Effector memory CD4-positive, alpha-beta T cell (primary cell): ENCODE measurements around the gene FERD3L.

ENCODE experiments used
- DNase-seq, 3 donors: peaks; one replicate each; pipeline ENCODE4 v3.0.0-alpha.2; 2020
- H3K27ac ChIP-seq: 2 replicates; pipeline ENCODE4 v1.7.0; 2013; ENCODE audit warnings: mild to moderate bottlenecking, low read length, moderate library complexity; ENCODE audit not compliant: insufficient read depth, poor library complexity, severe bottlenecking
- H3K27me3 ChIP-seq: replicated peaks from 2 replicates; pipeline ENCODE4 v1.7.0; 2013; ENCODE audit warnings: mild to moderate bottlenecking, low read length; ENCODE audit not compliant: insufficient read depth, control insufficient read depth, poor library complexity, severe bottlenecking
- H3K36me3 ChIP-seq: 2 replicates; pipeline ENCODE4 v1.7.0; 2013; ENCODE audit warnings: mild to moderate bottlenecking, low read length, moderate library complexity; ENCODE audit not compliant: control insufficient read depth, insufficient read depth
- H3K4me1 ChIP-seq: 2 replicates; pipeline ENCODE4 v1.7.0; 2013; ENCODE audit warnings: low read length, mild to moderate bottlenecking; ENCODE audit not compliant: control insufficient read depth, insufficient read depth, poor library complexity, severe bottlenecking
- H3K4me3 ChIP-seq: 2 replicates; pipeline ENCODE4 v1.7.0; 2013; ENCODE audit warnings: low read length, low read depth, mild to moderate bottlenecking; ENCODE audit not compliant: insufficient read depth, poor library complexity, severe bottlenecking
- H3K9me3 ChIP-seq: 2 replicates; pipeline ENCODE4 v1.7.0; 2013; ENCODE audit warnings: mild to moderate bottlenecking, low read length, moderate library complexity; ENCODE audit not compliant: control insufficient read depth

The FERD3L gene

DNA sequence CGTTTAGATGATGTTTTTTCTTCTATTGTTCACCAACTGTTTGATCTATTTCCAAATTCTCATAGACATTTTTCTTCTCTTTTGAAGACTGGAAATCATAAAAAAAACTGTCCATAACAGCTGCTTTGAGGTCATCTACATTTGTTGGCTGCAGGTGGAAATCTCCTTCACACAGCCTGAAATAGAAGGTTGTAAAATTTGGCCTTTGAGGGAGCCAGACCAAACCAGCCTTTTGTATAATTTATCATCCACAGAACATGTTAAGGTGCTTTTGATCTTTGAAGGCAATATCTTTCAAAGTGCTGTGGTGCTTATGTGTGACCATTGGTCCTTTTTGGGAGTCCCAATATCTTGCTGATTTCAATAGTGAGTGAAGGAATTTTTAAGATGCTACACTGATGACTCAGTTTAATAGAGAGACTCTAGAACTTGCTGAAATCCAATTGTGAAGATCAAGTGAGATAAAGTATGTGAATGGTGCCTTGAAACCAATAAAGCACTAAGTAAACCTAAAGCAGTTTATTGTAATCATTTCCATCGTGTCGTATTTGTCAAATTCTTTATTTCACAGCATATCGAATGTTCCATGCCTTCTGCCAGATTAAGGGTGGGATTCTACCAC lies 5.4 kb downstream of the FERD3L start:
- Histone ChIP-seq H3K36me3 (no peaks in the 10 kb centered on the region), H3K4me1 (no peaks in the 10 kb centered on the region), H3K27ac (no peak overlapping the region), H3K4me3 (no peak overlapping the region), H3K27me3 (no peaks in the 10 kb centered on the region), H3K9me3 (no peaks in the 10 kb centered on the region)
- DNase-seq, result no peak

DNA sequence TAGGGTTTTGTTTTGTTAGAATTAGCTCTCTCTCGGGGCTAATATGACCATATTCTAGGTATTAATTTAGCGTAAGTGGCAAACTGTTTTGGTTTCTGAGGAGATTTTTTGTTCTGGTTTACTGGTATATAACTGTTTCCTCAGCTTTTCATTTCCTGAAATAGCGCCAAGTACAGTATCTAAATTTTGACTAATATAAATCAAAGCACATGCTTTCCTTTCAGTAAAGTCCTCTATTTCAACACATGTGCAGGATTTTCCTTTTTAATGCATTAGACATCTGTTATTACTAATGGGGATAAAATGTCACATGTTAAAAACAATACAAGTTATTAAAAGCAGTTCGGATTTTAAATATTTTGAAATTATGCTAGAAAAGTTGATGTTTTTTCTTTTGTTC lies 11.3 kb downstream of the FERD3L start:
- Histone ChIP-seq H3K4me1 (no peaks in the 10 kb centered on the region), H3K9me3 (peaks cover 2% of the 10 kb centered on the region), H3K36me3 (no peaks in the 10 kb centered on the region), H3K27ac (no peak overlapping the region), H3K27me3 (no peaks in the 10 kb centered on the region), H3K4me3 (no peak overlapping the region)
- DNase-seq, result no peak

DNA sequence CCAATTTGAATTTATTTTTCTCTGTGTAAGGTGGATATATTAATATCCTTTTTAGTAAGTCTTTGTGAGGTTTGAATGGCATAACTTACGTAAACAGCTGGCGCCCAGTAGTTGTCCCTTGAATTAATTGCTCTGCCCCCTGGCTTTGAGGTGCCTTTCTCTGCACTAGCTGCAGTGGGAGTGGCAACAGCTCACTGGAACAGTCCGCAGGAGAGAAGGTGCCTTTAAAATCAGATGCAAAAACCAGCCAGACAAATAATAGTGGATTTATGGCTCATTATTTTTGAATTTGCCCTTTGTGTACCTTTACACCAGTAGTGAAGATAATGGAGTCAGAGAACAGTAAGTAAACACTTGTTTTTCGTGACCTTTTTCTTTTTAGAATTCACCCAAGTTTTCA lies 11.8 kb downstream of the FERD3L start:
- peaks cover 2% of the 10 kb centered on the region for H3K9me3 ChIP-seq
- DNase-seq, result no peak
- no peaks in the 10 kb centered on the region for H3K27me3 ChIP-seq
- H3K36me3 ChIP-seq, result no peaks in the 10 kb centered on the region
- no peak overlapping the region for H3K27ac ChIP-seq
- H3K4me3 ChIP-seq, result no peak overlapping the region
- H3K4me1 ChIP-seq, result no peaks in the 10 kb centered on the region

DNA sequence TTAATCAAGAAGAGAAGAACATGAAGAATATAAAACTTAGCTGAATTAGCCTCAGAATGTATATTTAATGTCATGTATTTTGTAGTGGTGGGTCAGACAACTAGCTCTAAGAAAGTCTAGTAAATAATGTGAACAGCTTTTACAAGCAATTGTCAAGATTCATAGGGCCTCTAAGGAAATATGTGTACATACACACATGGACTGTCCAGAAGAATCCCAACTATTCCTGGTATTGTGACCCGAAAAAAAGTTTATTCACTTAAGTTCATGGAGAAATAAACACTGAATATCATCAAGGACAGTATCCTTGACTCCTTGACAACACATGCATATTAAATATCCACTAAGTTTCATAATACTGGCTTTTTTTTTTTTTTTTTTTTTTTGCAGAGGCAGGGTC lies 16.4 kb downstream of the FERD3L start:
- no peak for DNase-seq
- Histone ChIP-seq H3K9me3 (peaks cover 2% of the 10 kb centered on the region), H3K27ac (no peak overlapping the region), H3K4me3 (no peak overlapping the region), H3K36me3 (no peaks in the 10 kb centered on the region), H3K4me1 (no peaks in the 10 kb centered on the region), H3K27me3 (no peaks in the 10 kb centered on the region)

DNA sequence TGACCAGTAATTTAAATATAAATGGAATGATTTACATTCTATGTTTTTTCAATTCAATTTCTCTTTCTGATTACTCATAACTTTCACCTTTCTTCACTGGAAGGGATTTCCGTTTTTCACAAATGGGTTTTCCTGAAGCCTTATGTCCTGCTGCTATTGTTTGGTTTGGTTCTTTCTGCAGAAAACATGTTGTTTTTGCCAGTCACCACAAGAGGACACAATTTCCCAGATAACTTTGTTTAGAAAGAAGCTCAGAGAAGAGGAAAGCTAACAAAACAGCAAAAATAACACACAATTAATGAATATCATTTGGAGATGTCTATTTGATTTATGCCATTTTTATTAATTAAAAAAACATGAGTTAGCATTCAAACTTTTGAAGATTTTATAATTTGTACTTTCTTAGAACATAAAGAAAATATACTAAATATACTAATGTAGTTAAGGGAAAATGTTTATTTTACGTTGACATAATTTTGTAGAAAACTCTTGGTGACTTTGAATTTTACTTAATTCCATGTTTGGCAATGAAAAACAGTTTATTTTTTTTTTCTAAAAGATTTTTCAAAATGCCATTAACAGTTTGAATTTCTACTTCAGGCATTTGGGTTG lies 23.1 kb downstream of the FERD3L start:
- DNase-seq, result no peak
- Histone ChIP-seq H3K36me3 (no peaks in the 10 kb centered on the region), H3K27me3 (no peaks in the 10 kb centered on the region), H3K9me3 (no peaks in the 10 kb centered on the region), H3K27ac (no peak overlapping the region), H3K4me3 (no peak overlapping the region), H3K4me1 (no peaks in the 10 kb centered on the region)

DNA sequence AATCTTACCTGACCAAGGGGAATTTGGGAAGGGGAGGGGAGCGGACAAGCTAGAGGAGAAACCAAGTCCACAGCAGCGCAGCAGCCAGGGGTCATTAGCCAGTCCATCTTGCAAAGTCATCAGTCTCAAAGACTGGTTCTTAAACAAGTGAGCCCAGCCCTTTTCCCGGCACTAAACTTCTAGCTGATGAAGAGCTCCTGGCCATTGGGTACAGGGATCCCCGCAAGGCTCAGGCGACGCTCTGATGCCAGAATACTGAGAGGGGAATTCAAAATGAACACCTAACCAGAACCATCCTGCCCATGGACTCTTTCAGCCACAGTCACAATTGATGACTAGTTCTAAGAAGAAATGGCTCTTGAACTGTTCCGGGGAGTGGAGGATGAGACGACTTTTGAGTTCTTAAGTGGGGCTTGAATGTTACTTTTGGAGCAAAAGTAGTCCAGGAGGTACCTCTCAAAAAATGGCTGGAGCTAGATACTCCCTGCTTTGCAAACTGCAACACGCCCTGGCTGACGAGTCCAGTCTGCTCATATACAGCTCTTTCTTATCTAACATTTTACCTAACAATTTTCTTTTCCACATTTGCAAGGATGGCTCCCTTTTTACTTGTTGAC lies 25.2 kb downstream of the FERD3L start:
- H3K9me3 ChIP-seq, result no peaks in the 10 kb centered on the region
- H3K4me3 ChIP-seq, result no peak overlapping the region
- peaks cover 7% of the 10 kb centered on the region for H3K27me3 ChIP-seq
- H3K4me1 ChIP-seq, result no peaks in the 10 kb centered on the region
- H3K27ac ChIP-seq, result no peak overlapping the region
- no peak for DNase-seq
- no peaks in the 10 kb centered on the region for H3K36me3 ChIP-seq

DNA sequence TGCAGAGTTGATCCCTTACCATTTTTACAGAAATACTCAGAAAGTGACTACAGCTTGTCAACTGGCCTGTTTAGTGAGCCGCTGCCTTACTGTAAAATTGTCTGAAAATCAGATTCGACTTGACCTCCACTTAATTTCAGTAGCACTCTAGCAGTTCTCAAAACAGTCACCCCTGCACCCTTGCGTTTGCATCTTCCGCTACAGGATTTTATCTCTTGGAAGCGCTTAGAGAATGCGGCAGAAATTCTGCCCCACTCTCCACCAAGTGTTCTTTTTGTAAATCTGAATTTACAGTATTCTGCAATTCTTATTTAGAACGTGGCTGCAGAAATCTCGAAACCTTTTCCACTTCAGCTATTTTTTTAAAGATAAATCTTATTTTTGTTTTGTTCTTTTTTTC lies 25.8 kb downstream of the FERD3L start:
- Histone ChIP-seq H3K4me3 (no peak overlapping the region), H3K36me3 (no peaks in the 10 kb centered on the region), H3K9me3 (no peaks in the 10 kb centered on the region), H3K27ac (no peak overlapping the region), H3K4me1 (no peaks in the 10 kb centered on the region), H3K27me3 (peaks cover 10% of the 10 kb centered on the region)
- DNase-seq, result no peak

DNA sequence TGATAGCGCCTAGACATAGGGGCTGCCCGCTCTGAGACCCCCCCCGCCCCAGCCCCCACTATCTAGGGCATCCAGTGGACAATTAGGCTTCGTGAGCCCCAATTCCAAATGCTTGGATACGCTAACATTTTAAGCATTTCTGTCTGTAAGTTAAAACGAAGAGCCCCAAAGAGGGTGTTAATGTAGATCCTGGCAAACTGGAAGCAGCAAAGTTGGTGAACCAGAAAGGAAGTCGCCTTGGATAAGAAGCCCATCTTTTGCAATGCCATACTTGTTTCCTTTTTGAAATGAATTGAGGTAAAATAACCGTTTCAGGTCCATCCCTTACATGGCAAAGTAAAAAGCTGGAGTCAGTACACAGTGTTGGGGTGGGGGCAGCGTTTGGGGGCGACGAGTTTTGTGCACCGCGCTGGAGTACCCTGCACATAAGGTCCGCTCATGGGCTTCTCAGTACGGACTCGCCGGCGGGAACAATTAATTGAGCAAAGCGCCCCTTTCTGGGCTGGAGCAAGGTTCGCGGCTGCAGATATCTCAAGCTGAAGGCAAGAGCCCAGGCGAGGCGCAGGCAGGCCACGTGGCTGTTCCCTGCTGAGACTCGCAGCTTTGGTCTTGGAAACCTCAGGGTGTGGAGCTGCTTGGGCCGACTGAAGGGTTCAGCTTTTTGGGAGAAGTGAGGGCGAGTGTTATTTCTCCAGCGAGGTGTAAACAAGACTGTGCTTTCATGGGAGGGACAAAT lies 26.4 kb downstream of the FERD3L start:
- Histone ChIP-seq H3K4me3 (no peak overlapping the region), H3K9me3 (no peaks in the 10 kb centered on the region), H3K27ac (no peak overlapping the region), H3K4me1 (no peaks in the 10 kb centered on the region), H3K27me3 (peaks cover 12% of the 10 kb centered on the region), H3K36me3 (no peaks in the 10 kb centered on the region)
- no peak for DNase-seq

DNA sequence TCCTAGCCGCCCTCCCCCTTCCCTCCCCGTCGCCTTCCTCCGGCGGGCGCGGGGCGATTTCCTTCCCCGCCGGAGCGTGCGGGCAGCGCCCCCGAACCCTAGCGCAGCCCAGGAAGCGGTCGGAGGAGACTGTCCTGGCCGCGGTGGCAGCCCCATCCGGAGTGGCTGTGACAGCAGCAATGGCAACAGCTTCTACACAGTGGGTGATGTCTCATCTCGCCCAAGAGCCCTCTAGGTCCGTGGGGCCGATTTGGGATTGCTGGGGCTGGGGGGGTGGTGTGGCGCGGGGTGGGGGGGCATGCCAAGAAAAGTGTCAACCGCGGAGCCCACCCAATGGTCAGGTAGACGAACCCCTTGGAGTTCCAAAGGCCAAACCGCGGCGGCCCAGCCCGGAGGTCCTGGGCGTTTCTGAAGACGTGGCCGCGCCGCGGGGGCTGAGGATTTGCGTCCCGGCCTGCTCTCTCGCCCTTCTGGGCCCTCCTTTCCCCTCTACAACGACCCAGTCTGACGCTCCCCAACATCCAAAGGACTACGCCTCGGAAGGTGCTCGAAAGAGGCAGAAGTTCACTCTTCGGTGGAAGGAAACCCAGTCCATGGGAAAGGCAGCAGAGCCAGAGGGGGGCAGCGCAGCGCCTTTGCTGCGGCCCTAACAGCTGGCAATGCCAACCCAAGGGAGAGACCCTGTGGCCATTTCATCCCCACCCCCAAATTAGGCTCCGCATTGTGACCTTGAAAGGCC lies 27.2 kb downstream of the FERD3L start:
- no peak overlapping the region for H3K4me3 ChIP-seq
- DNase-seq, result no peak
- H3K36me3 ChIP-seq, result no peaks in the 10 kb centered on the region
- no peaks in the 10 kb centered on the region for H3K4me1 ChIP-seq
- peaks cover 15% of the 10 kb centered on the region for H3K27me3 ChIP-seq
- no peaks in the 10 kb centered on the region for H3K9me3 ChIP-seq
- H3K27ac ChIP-seq, result no peak overlapping the region
